Measurements from ENCODE around the gene DEF6.
A peak's percentile ranks its signal among the peaks of the same experiment; 100 is the strongest.

Gene DEF6

DNA sequence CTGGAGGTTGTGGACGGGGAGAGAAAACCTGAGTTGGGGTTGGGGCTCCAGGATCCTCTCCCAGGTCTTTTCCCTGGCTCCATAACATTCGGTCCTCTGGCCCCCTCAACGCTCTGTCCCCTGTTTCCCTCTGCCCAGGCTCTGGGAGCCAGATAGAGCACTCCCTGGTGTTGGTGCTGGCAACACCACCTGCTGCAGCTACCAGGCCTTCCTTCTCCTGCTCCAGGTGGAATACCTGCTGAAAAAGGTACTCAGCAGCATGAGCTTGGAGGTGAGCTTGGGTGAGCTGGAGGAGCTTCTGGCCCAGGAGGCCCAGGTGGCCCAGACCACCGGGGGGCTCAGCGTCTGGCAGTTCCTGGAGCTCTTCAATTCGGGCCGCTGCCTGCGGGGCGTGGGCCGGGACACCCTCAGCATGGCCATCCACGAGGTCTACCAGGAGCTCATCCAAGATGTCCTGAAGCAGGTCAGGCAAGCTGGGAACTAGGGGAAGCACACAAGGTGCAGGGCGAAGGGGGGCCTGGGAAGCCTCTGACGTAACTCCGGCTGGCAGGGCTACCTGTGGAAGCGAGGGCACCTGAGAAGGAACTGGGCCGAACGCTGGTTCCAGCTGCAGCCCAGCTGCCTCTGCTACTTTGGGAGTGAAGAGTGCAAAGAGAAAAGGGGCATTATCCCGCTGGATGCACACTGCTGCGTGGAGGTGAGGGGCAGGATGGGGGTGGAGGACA lies 14.6 kb downstream of the DEF6 start:
- no peak for DNase-seq (ENCODE audit: low spot score)
- no peak overlapping the region for H3K14ac ChIP-seq (ENCODE audit: low read length)
- H3K4me1 ChIP-seq (ENCODE audit: control insufficient read depth in 2 of 2, insufficient read depth in 1 of 2, low read depth in 1 of 2, low read length in 2 of 2), result peaks cover 0 to 3% of the 10 kb centered on the region in 2 donors
- peak overlapping the region; percentile 55 for H2BK15ac ChIP-seq (ENCODE audit: low read length)
- WGBS, 2 donors (ENCODE audit: extremely low coverage in 2 of 2, insufficient read length in 2 of 2, insufficient replicate concordance in 1 of 2), result no CpG with 5 or more reads among the region's 19 CpGs
- no peak overlapping the region for H3K23ac ChIP-seq (ENCODE audit: low read depth, low read length, poor library complexity)
- no peak overlapping the region for H3K4me3 ChIP-seq (ENCODE audit: low read length in 2 of 2)
- peak overlapping the region; percentile 46 for H3K18ac ChIP-seq (ENCODE audit: low read length)
- H2AK5ac ChIP-seq (ENCODE audit: low read depth, low read length), result no peak overlapping the region
- H3K9me3 ChIP-seq (replicated peaks in 1 of 2; ENCODE audit: control insufficient read depth in 2 of 2, insufficient read depth in 1 of 2, low read depth in 1 of 2, low read length in 2 of 2), result peaks cover 0 to 7% of the 10 kb centered on the region in 2 donors
- no peak overlapping the region for H3K9ac ChIP-seq (ENCODE audit: low read depth, low read length, poor library complexity)
- H4K91ac ChIP-seq (ENCODE audit: low read depth, low read length, poor library complexity), result no peak overlapping the region
- no peak overlapping the region for H4K8ac ChIP-seq (ENCODE audit: low read depth, low read length)
- no peak overlapping the region for H2BK120ac ChIP-seq (ENCODE audit: low read depth, low read length)
- H3K36me3 ChIP-seq (replicated peaks in 1 of 2; ENCODE audit: control insufficient read depth in 2 of 2, insufficient read depth in 2 of 2, low read length in 2 of 2), result no peaks in the 10 kb centered on the region
- H3K4ac ChIP-seq (ENCODE audit: low read length), result no peak overlapping the region
- H3K27me3 ChIP-seq (ENCODE audit: control insufficient read depth in 3 of 3, insufficient read depth in 3 of 3, low read depth in 1 of 3, low read length in 3 of 3), result peaks cover 0 to 24% (median 5%) of the 10 kb centered on the region in 3 experiments
- no peak overlapping the region for H2BK12ac ChIP-seq (ENCODE audit: low read length)
- H3K27ac ChIP-seq (replicated peaks; ENCODE audit: low read length), result no peak overlapping the region
- H3K4me2 ChIP-seq (ENCODE audit: insufficient read depth, low read length, poor library complexity, severe bottlenecking), result no peak overlapping the region
- peak overlapping the region; percentile 41 for H2AFZ ChIP-seq (ENCODE audit: low read length)
- H3K79me1 ChIP-seq (ENCODE audit: low read depth, low read length), result no peaks in the 10 kb centered on the region
- H2BK5ac ChIP-seq (ENCODE audit: low read length), result no peak overlapping the region

DNA sequence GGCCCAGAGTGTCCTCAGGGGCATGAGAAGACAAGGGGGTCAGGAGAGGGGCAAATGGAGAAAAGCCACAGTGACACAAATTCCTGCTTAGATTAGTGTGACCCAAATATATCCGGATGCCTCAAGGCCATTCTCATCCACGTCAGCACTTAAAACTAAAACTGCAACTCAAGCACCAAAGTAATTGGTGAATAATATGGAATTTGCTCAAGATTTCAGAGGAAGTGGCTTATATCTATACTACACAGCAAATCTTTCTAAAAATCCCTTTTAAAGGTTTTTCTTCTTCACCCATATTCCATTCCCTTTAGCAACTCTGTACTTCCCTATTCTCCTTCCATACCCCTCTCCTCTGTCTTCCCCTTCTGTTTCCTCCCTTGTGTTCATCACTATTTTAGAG lies 15.2 kb downstream of the DEF6 start:
- Histone ChIP-seq H3K4me2 (ENCODE audit: insufficient read depth, low read length, poor library complexity, severe bottlenecking) (no peak overlapping the region), H3K4me1 (ENCODE audit: control insufficient read depth in 2 of 2, insufficient read depth in 1 of 2, low read depth in 1 of 2, low read length in 2 of 2) (peaks cover 5 to 9% of the 10 kb centered on the region in 2 donors), H2AK5ac (ENCODE audit: low read depth, low read length) (no peak overlapping the region), H3K18ac (ENCODE audit: low read length) (no peak overlapping the region), H2AFZ (ENCODE audit: low read length) (no peak overlapping the region), H3K4me3 (ENCODE audit: low read length in 2 of 2) (no peak overlapping the region), H3K9ac (ENCODE audit: low read depth, low read length, poor library complexity) (no peak overlapping the region), H3K14ac (ENCODE audit: low read length) (no peak overlapping the region), H3K79me1 (ENCODE audit: low read depth, low read length) (no peaks in the 10 kb centered on the region), H3K27me3 (ENCODE audit: control insufficient read depth in 3 of 3, insufficient read depth in 3 of 3, low read depth in 1 of 3, low read length in 3 of 3) (peaks cover 0 to 29% (median 10%) of the 10 kb centered on the region in 3 experiments), H2BK15ac (ENCODE audit: low read length) (peak overlapping the region; percentile 55), H3K9me3 (replicated peaks in 1 of 2; ENCODE audit: control insufficient read depth in 2 of 2, insufficient read depth in 1 of 2, low read depth in 1 of 2, low read length in 2 of 2) (peaks cover 0 to 7% of the 10 kb centered on the region in 2 donors), H3K4ac (ENCODE audit: low read length) (no peak overlapping the region), H2BK12ac (ENCODE audit: low read length) (no peak overlapping the region), H4K91ac (ENCODE audit: low read depth, low read length, poor library complexity) (no peak overlapping the region), H3K27ac (replicated peaks; ENCODE audit: low read length) (no peak overlapping the region), H4K8ac (ENCODE audit: low read depth, low read length) (no peak overlapping the region), H2BK120ac (ENCODE audit: low read depth, low read length) (no peak overlapping the region), H3K36me3 (replicated peaks in 1 of 2; ENCODE audit: control insufficient read depth in 2 of 2, insufficient read depth in 2 of 2, low read length in 2 of 2) (no peaks in the 10 kb centered on the region), H3K23ac (ENCODE audit: low read depth, low read length, poor library complexity) (no peak overlapping the region), H2BK5ac (ENCODE audit: low read length) (no peak overlapping the region)
- no peak for DNase-seq (ENCODE audit: low spot score)
- WGBS, 2 donors (ENCODE audit: extremely low coverage in 2 of 2, insufficient read length in 2 of 2, insufficient replicate concordance in 1 of 2), result no CpG with 5 or more reads among the region's 2 CpGs

GRCh38 chr6:35317483-35318195 lies 20.0 kb downstream of the DEF6 start:
- Histone ChIP-seq H2BK15ac (ENCODE audit: low read length) (peak overlapping the region; percentile 2), H3K18ac (ENCODE audit: low read length) (peak overlapping the region; percentile 87), H2AK5ac (ENCODE audit: low read depth, low read length) (peak overlapping the region; percentile 15), H3K4me3 (ENCODE audit: low read length in 2 of 2) (peak overlapping the region; percentile 52 to 76), H3K4me2 (ENCODE audit: insufficient read depth, low read length, poor library complexity, severe bottlenecking) (peak overlapping the region; percentile 97), H3K4ac (ENCODE audit: low read length) (no peak overlapping the region), H3K27ac (replicated peaks; ENCODE audit: low read length) (peak overlapping the region; percentile 28), H3K23ac (ENCODE audit: low read depth, low read length, poor library complexity) (peak overlapping the region; percentile 37), H3K9ac (ENCODE audit: low read depth, low read length, poor library complexity) (peak overlapping the region; percentile 75), H3K4me1 (ENCODE audit: control insufficient read depth in 2 of 2, insufficient read depth in 1 of 2, low read depth in 1 of 2, low read length in 2 of 2) (peaks cover 10 to 11% of the 10 kb centered on the region in 2 donors), H3K79me1 (ENCODE audit: low read depth, low read length) (no peaks in the 10 kb centered on the region), H4K8ac (ENCODE audit: low read depth, low read length) (peak overlapping the region; percentile 17), H3K9me3 (replicated peaks in 1 of 2; ENCODE audit: control insufficient read depth in 2 of 2, insufficient read depth in 1 of 2, low read depth in 1 of 2, low read length in 2 of 2) (peaks cover 3 to 7% of the 10 kb centered on the region in 2 donors), H2BK120ac (ENCODE audit: low read depth, low read length) (peak overlapping the region; percentile 32), H3K36me3 (replicated peaks in 1 of 2; ENCODE audit: control insufficient read depth in 2 of 2, insufficient read depth in 2 of 2, low read length in 2 of 2) (no peaks in the 10 kb centered on the region), H3K14ac (ENCODE audit: low read length) (peak overlapping the region; percentile 40), H4K91ac (ENCODE audit: low read depth, low read length, poor library complexity) (no peak overlapping the region), H2BK5ac (ENCODE audit: low read length) (no peak overlapping the region), H2AFZ (ENCODE audit: low read length) (peak overlapping the region; percentile 96), H3K27me3 (ENCODE audit: control insufficient read depth in 3 of 3, insufficient read depth in 3 of 3, low read depth in 1 of 3, low read length in 3 of 3) (peaks cover 0 to 16% (median 12%) of the 10 kb centered on the region in 3 experiments), H2BK12ac (ENCODE audit: low read length) (peak overlapping the region; percentile 8)
- no CpG with 5 or more reads among the region's 28 CpGs for WGBS, 2 donors (ENCODE audit: extremely low coverage in 2 of 2, insufficient read length in 2 of 2, insufficient replicate concordance in 1 of 2)
- DNase-seq (ENCODE audit: low spot score), result no peak
